Hematopoietic multipotent progenitor cell treated with erythropoietin and hydrocortisone succinate and interleukin-3 and kit ligand, for 4 days (in vitro differentiated cells): ENCODE data around the gene ETV6.
A peak's percentile ranks its signal among the peaks of the same experiment; 100 is the strongest.

Source experiments
- DNase-seq: peaks from one replicate; pipeline ENCODE4 v3.0.0-alpha.2; 2015

ETV6 gene

GRCh38 chr12:11697670-11698387, 48.4 kb downstream of the ETV6 start:
- no peak for DNase-seq

GRCh38 chr12:11698729-11699128, 49.3 kb downstream of the ETV6 start:
- no peak for DNase-seq

DNA sequence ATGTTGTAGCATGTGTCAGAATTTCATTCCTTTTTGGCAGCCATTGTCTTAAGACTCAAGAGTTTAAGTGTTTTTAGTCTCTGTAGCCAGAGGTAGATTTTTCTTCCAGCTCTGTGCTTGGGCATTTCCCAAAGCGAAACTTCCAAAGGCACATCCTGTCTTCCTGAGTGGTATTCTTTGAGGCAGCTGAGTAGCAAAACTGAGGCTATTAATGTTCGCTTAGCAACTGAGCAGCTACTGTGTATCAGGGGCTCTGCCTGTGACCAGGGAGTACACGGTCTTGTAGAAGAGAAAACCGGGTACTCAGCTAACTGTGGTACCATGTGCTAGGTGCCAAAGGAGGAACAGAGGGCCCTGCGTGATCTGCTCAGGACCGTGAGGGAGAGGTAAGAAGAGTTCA, 52.0 kb downstream of the ETV6 start:
- no peak for DNase-seq

- DNase-seq = no peak
Observed at GRCh38 chr12:11702959-11703358, 53.5 kb downstream of the ETV6 start.

DNA sequence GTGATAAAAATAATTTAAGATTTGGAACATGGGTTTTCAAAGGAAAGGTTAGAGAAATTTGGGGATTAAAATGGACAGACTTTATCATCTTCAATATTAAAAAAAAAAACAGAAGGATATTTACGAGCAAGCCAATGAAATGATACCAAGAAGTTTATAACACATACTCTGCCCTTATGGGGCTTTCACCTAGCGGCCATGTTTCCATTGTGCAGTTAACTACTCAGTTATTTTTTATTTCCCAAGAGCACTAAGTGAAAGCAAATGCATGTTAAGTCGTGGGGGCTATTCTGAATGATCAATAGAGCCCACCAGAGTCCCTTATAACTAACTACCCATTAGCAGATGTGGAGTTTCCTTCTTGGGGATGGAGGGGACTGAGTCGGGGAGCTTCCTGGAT, 53.9 kb downstream of the ETV6 start:
- no peak for DNase-seq

DNA sequence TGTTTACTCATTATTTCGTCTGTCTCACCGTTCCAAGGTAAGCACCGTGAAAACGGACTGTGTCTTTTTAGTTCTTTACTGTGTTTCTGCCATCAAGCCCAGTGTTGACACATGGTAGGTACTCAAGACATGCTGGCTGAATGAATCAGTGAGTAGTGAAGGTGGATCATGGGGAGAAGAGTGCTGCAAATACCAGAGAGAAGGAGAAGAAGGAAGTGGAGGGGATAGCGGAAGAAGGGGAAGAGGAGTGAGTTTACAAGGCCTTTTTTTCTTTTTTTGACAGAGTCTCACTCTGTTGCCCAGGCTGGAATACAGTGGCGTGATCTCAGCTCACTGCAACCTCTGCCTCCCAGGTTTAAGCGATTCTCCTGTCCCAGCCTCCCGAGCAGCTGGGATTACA, 54.6 kb downstream of the ETV6 start:
- no peak for DNase-seq

- DNase-seq = peak; percentile 28
Observed at GRCh38 chr12:11705010-11705409, 55.5 kb downstream of the ETV6 start.

DNA sequence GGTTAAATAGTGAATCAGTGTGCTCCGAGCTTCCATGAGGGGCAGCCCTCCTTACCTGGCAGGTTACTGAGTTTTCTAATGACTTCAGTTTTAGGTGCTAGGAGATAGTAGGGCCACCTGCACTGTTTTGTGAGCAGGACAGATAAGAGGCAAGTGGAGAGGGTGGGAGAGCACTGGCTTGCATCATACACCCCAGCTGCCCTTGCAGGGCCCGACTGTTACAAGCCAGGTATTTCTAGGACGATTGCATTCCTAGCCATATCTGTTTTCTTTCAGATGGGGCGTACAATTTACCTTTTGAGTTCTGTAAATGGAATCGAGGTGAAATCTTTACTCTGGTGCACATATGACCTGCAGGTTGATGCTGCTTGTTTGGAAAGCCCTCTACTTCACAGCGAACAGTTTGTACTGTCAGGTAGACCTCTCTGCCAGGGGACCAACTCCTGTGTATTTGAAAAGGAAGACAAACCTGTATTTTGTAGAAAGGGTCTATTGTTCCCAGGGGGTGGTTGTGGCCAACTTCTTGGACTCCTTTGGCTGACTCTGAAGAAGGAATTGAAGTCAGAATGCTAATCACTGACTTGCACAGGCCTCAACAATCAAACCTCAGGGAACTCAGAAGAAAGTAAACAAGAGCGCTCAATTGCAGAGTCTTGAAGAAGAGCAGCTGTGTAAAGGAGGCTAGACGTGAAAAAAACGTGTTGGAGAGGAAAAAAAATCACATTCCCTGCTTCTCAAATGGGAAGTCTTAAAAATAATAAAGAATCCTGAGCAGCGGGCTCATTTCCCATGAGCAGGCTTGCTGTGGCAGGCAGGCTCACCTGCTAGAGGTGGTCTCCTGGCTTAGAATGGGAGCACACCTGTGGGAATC, 57.3 kb downstream of the ETV6 start:
- DNase-seq = no peak

DNA sequence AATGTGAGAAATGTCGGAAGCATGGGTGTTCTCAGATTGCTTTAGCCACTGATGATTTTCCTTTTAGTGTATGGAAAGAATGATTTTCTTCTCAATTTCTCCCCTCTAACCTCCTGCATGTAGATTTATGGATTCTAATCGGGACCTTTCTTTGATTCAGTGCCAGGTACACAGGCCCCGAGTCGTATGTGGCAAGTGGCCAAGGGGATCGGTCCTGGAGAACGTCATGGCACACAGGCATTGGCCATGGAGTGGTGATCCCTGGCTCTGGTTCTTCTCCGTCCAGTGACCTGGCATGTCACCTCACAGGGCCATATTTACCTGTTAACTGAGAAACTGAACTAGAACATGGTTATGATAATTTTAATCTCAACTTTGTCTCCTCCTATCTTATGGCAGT, 58.1 kb downstream of the ETV6 start:
- no peak for DNase-seq

- DNase-seq = no peak
Observed at GRCh38 chr12:11709513-11709912, 60.0 kb downstream of the ETV6 start.

DNA sequence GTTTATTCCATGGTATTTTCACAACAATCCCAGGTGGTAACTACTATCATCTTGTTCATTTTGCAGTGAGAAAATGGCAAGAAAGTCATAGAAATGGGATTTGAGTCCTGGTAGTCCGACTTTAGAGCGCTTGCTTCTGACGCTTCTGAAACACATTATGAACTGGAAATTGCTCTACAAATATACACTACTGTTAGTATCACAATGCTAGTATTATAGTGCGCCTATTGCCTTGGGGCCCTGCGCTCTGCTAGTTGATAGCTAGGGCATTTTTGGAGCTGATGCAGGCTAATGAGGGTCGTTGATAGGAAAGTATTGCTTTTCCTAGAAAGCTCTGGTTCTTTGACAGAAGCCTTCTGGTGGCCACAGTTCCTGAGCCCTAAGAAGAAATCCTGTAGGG, 61.0 kb downstream of the ETV6 start:
- DNase-seq = no peak

- DNase-seq = no peak
Observed at GRCh38 chr12:11710906-11711305, 61.4 kb downstream of the ETV6 start.

- DNase-seq = no peak
Observed at GRCh38 chr12:11711651-11712327, 62.3 kb downstream of the ETV6 start.

- no peak for DNase-seq
Observed at GRCh38 chr12:11712491-11712890, 63.0 kb downstream of the ETV6 start.

- DNase-seq = no peak
Observed at GRCh38 chr12:11713202-11713601, 63.7 kb downstream of the ETV6 start.

DNA sequence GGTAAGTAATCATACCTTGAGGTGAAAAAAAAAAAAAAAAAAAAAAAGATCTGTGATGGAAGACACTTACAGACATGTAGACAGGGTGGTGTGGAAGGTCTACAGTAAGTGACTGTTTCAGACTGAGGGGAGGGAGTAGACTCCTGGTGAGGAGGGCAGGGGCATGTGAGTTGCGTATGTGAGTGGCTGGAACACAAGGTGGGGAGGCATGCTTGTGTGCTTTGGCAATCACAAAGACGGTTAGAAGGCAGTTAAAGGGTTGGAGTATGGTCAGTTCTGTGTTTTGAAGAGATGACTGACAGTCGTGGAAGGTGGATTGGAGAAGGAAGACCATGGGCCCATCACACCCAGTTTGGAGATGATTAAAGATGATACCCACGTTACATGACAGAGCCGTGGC, 65.2 kb downstream of the ETV6 start:
- peak; percentile 34 for DNase-seq

DNA sequence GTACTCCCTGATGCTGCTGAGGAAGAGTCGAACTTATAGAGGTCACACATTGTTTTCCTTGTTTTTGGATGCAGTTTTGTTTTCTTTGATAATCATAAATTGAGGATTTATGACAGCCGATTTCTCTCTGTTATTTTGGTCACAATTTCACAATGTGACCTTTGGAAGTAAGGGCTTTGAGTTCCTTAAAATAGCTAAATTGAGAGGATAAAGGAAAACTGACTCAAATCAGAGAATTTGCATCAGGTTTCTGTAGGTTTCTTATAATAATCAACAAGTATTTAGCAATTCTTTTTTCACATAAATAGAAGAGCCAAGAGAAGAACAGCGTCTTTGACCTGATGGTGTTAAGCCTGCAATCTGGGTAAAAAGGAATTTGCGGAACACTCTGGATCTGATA, 66.1 kb downstream of the ETV6 start:
- no peak for DNase-seq

DNA sequence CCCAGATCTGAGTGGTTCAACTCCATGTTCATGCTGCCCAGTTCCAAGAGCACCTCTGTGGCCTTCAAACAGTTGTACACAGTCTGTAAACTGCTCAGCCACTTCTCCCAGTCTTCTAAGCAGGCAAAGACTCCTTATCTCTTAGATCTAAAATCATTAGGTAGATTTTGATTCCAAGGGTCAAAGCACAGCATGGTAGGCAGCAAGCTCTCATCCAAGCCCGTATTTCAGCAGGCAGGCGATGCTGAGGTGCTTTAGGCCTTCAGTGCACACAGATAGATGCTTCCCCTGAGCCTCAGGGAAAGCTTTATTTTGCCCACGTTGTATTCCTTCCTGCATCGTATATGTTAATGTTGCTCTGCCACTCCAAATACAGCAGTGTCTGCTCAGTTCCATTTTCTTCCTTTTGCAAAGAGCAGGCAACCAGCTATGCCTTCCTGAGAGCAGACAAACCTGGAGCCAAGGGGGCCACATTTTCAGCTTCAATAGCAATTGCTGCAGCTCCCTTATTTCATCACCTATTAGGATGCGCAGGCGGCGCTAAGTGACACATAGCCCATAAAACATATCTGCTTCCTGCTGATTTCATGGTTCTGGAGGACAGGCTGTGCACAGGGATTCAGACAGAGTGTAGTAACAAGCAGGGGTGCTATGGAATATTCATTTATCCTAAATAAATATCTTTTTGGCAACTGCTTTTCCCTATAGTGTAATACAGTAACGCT, 67.5 kb downstream of the ETV6 start:
- DNase-seq = peak; percentile 44

DNA sequence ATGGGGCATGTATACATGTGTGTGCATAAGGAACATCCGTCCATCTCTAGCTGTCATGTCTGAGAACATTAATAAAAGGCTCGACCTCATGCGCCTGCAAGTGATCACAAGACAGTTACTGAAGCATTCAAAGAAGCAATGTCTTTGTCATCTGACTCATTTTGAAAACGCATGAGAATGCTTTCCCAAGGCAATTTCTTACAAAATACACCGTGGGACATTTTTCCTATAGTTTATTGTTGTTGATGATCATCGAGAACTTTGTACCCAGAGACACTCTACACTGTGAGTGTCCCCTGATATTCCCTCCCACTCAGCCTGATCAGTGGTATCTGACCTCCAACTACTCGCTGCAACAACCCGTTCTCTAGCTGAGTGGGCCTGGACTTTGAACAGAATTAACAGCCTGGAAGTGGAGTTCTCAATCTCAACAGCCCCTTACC, 68.1 kb downstream of the ETV6 start:
- no peak for DNase-seq

DNA sequence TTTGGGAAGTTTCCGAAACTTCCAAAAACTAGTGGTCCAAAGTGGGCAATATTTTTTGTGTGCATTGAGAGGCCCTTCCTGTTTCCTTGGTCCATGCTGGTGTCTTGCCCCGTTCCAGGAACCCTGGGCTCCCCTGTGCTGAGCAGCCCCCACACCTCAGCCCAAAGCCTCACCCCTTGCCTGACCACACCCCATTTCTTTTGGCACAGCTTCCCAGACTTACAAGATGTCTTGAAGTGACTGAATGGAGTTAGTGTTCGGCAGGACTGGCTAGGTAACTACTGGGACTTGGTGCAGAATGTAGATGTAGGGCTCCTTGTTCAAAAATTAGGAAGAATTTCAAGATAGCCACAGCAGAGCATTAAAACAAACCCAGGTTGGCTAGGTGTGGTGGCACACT, 68.6 kb downstream of the ETV6 start:
- no peak for DNase-seq

DNA sequence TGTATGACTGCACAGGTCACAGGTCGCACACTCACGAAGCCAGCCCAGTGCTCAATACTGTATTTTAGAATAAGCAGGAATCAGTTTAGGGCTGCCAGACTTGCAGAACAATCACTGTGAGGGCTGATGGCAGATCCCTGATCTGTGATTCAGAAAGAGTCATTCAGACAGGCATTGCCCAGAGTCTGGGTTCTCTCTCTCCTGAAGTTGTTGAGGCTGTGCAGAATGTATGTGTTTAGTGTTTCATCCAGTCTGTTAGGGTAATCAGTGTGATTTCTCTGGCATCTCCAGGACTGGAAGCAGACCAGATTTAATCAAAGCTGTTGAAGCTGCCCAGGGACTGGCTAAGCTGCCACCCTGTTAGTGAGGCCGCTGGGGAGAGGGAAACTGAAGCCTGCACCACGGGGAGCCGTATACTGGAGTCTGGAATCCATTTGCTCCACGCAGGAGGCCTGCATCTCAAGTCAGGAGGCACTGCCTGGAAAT, 69.3 kb downstream of the ETV6 start:
- DNase-seq = no peak

DNA sequence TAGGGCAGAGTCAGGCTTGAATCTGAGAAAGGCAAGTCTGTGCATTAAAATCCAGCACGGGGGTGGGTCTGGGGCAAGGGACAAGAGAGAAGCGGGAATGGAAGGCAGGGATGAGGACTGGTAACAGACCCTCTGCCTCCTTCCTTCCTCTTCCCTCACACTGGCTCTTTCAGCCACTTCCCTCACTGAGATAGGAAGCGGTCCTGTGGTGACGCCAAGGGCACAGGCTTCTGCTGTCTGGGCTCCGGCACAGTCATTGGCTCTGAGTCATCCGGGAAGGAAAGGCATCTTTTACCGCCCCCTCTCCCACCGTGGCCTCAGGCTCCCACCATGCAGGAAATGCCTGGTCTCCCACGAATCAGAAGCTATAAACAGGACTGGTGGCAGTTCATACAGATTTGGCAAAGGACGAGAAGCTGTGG, 70.2 kb downstream of the ETV6 start:
- peak; percentile 84 for DNase-seq

GRCh38 chr12:11722071-11722470, 72.6 kb downstream of the ETV6 start:
- no peak for DNase-seq
